WERI-Rb-1 (cell line): ENCODE measurements around the gene CAMTA1.
A peak's percentile ranks its signal among the peaks of the same experiment; 100 is the strongest.

ENCODE experiments used
- DNase-seq: peaks from one replicate; pipeline ENCODE4 v3.0.0-alpha.2; 2020
- H3K27ac ChIP-seq: fragments of 250-450 bp; sonication (Bioruptor Pico); 2 replicates; pipeline ENCODE4 v1.5.1; 2020; ENCODE audit warnings: mild to moderate bottlenecking, moderate library complexity
- H3K27me3 ChIP-seq: fragments of 250-450 bp; sonication (Bioruptor Pico); 2 replicates; pipeline ENCODE4 v1.5.1; 2021; ENCODE audit warnings: mild to moderate bottlenecking, low read depth, moderate library complexity; ENCODE audit not compliant: insufficient read depth, severe bottlenecking
- H3K36me3 ChIP-seq: fragments of 250-450 bp; sonication (Bioruptor Pico); 2 replicates; pipeline ENCODE4 v1.5.1; 2020; ENCODE audit warnings: mild to moderate bottlenecking, moderate library complexity
- H3K4me3 ChIP-seq: 2 replicates; pipeline ENCODE4 v1.5.1; 2011; ENCODE audit warnings: low read depth, mild to moderate bottlenecking, control low read depth, low read length
- H3K9me3 ChIP-seq: fragments of 250-450 bp; sonication (Bioruptor Pico); 2 replicates; pipeline ENCODE4 v1.5.1; 2021; ENCODE audit warnings: mild to moderate bottlenecking, moderate library complexity; ENCODE audit not compliant: severe bottlenecking
- CTCF ChIP-seq: IDR thresholded peaks from 2 replicates; pipeline ENCODE4 v1.5.1; 2011; ENCODE audit warnings: low read depth, mild to moderate bottlenecking, control low read depth, inconsistent platforms, low read length

Gene CAMTA1

DNA sequence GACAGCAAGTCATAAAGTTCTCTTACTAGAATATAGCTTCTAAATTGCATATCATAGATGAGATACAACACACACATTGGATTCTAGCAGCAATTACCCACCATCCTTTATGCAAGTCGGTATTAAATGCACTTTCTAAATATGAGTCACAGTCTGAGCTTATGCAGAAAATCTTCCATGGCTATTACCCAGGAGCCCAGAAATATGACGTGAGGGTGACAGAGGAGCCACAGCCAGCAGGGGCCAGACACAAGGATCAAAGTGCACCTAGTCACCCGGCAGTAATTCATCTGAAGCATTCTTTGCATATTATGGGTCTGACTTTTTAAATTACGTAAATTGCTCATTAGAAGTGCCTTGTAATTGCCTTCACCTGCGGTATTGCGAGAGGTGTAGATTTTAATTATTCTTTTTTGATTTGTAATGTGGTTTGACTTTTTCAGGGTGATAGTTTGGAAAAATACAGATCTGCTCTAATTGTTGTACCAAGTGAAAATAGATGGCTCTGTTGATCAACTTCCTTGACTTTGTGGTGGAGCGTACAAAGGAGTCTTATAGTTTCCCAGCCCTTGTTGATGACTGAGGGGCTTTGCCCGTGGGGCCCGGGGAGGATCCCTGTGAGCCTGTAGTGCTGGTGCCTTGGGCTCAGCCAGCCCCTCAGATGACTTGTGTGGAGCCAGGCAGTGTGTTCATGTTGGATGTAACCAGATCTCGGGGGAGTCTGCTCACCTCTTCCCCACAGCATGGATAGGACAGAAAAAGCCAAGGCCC is 515.8 kb downstream of the CAMTA1 start:
- Histone ChIP-seq H3K27me3 (no peaks in the 10 kb centered on the region), H3K4me3 (no peak overlapping the region), H3K27ac (no peak overlapping the region), H3K36me3 (no peaks in the 10 kb centered on the region), H3K9me3 (no peaks in the 10 kb centered on the region)
- TF ChIP-seq CTCF = no peak
- no peak for DNase-seq

- Histone ChIP-seq H3K4me3 (no peak overlapping the region), H3K9me3 (no peaks in the 10 kb centered on the region), H3K27me3 (no peaks in the 10 kb centered on the region), H3K36me3 (no peaks in the 10 kb centered on the region), H3K27ac (no peak overlapping the region)
- TF ChIP-seq CTCF = no peak
- DNase-seq = no peak
These were observed 516.4 kb downstream of the CAMTA1 start for GRCh38 chr1:7301664-7301981.

GRCh38 chr1:7302126-7302525 is 516.9 kb downstream of the CAMTA1 start:
- H3K36me3 ChIP-seq = no peaks in the 10 kb centered on the region
- no peaks in the 10 kb centered on the region for H3K27me3 ChIP-seq
- no peak overlapping the region for H3K27ac ChIP-seq
- peaks cover 3% of the 10 kb centered on the region for H3K9me3 ChIP-seq
- no peak for DNase-seq
- TF ChIP-seq CTCF = no peak
- H3K4me3 ChIP-seq = no peak overlapping the region

GRCh38 chr1:7302873-7303272 is 517.6 kb downstream of the CAMTA1 start:
- Histone ChIP-seq H3K27me3 (no peaks in the 10 kb centered on the region), H3K4me3 (no peak overlapping the region), H3K9me3 (peaks cover 3% of the 10 kb centered on the region), H3K36me3 (no peaks in the 10 kb centered on the region), H3K27ac (no peak overlapping the region)
- 0 out of 2 replicates have a peak, but pooled peaks have one; percentile 10 for TF ChIP-seq CTCF
- no peak for DNase-seq

GRCh38 chr1:7303554-7304317 is 518.5 kb downstream of the CAMTA1 start:
- Histone ChIP-seq H3K27me3 (no peaks in the 10 kb centered on the region), H3K4me3 (no peak overlapping the region), H3K9me3 (peaks cover 3% of the 10 kb centered on the region), H3K36me3 (no peaks in the 10 kb centered on the region), H3K27ac (no peak overlapping the region)
- DNase-seq = no peak
- no peak for TF ChIP-seq CTCF
